SK-N-SH treated with all-trans-retinoic acid at 6 μM for 48 hours (cell line): ENCODE measurements around the gene ARMC6.

Experiments used
- ATAC-seq: fragments of 200-7000 bp; cut with Tn5 transposase; 3 replicates; pipeline ENCODE4 v1.9.1; 2020; ENCODE audit warnings: mild to moderate bottlenecking, moderate library complexity
- BACH2 ChIP-seq: fragments of 250-450 bp; sonication (Bioruptor Pico); IDR thresholded peaks from 2 replicates; pipeline ENCODE4 v1.9.0; 2021; ENCODE audit warnings: mild to moderate bottlenecking, borderline replicate concordance
- CSDC2 ChIP-seq: fragments of 250-450 bp; sonication (Bioruptor Pico); IDR thresholded peaks from 2 replicates; pipeline ENCODE4 v1.5.0; 2020; ENCODE audit warnings: mild to moderate bottlenecking, moderate library complexity
- ESRRG ChIP-seq: fragments of 250-450 bp; sonication (Bioruptor Pico); IDR thresholded peaks from 2 replicates; pipeline ENCODE4 v1.6.1; 2021; ENCODE audit warnings: mild to moderate bottlenecking
- GLIS3 ChIP-seq: fragments of 250-450 bp; sonication (Bioruptor Pico); IDR thresholded peaks from 2 replicates; pipeline ENCODE4 v1.5.0; 2020; ENCODE audit warnings: mild to moderate bottlenecking, moderate library complexity
- ISL1 ChIP-seq: fragments of 250-450 bp; sonication (Bioruptor Pico); IDR thresholded peaks from 2 replicates; pipeline ENCODE4 v2.1.2; 2022; ENCODE audit warnings: mild to moderate bottlenecking, moderate library complexity
- OSR1 ChIP-seq: fragments of 250-450 bp; sonication (Bioruptor Pico); IDR thresholded peaks from 2 replicates; pipeline ENCODE4 v1.8.0; 2022; ENCODE audit warnings: moderate library complexity, mild to moderate bottlenecking, inconsistent platforms
- PPARA ChIP-seq: fragments of 250-450 bp; sonication (Bioruptor Pico); IDR thresholded peaks from 2 replicates; pipeline ENCODE4 v1.5.0; 2020; ENCODE audit warnings: mild to moderate bottlenecking, borderline replicate concordance
- RARB ChIP-seq: fragments of 250-450 bp; sonication (Bioruptor Pico); IDR thresholded peaks from 2 replicates; pipeline ENCODE4 v1.8.0; 2021; ENCODE audit warnings: mild to moderate bottlenecking, moderate library complexity
- SNAI2 ChIP-seq: fragments of 250-450 bp; sonication (Bioruptor Pico); IDR thresholded peaks from 2 replicates; pipeline ENCODE4 v1.5.0; 2020; ENCODE audit warnings: mild to moderate bottlenecking, moderate library complexity
- TCF4 ChIP-seq: fragments of 250-450 bp; sonication (Bioruptor Pico); IDR thresholded peaks from 2 replicates; pipeline ENCODE4 v1.8.0; 2021; ENCODE audit warnings: mild to moderate bottlenecking, moderate library complexity, borderline replicate concordance
- TOX ChIP-seq: fragments of 250-450 bp; sonication (Bioruptor Pico); IDR thresholded peaks from 2 replicates; pipeline ENCODE4 v1.8.0; 2021; ENCODE audit warnings: mild to moderate bottlenecking, moderate library complexity, borderline replicate concordance
- ZC3H10 ChIP-seq: fragments of 250-450 bp; sonication (Bioruptor Pico); IDR thresholded peaks from 2 replicates; pipeline ENCODE4 v1.5.1; 2021; ENCODE audit warnings: mild to moderate bottlenecking, moderate library complexity
- ZFP30 ChIP-seq: fragments of 450-650 bp; formaldehyde crosslinking; IDR thresholded peaks from 2 replicates; pipeline ENCODE4 v1.5.0; 2022; ENCODE audit warnings: mild to moderate bottlenecking, moderate library complexity
- ZNF565 ChIP-seq: fragments of 450-650 bp; formaldehyde crosslinking; conservative IDR thresholded peaks from 2 replicates; pipeline ENCODE4 v1.5.0; 2020; ENCODE audit warnings: low read depth, mild to moderate bottlenecking, moderate library complexity
- ZNF70 ChIP-seq: fragments of 450-650 bp; formaldehyde crosslinking; IDR thresholded peaks from 2 replicates; pipeline ENCODE4 v1.5.0; 2020; ENCODE audit warnings: mild to moderate bottlenecking, moderate library complexity
- ZNF8 ChIP-seq: fragments of 450-650 bp; formaldehyde crosslinking; IDR thresholded peaks from 2 replicates; pipeline ENCODE4 v1.5.0; 2020; ENCODE audit warnings: mild to moderate bottlenecking, moderate library complexity
- TF ChIP-seq, protein P1 (sequence below): fragments of 250-450 bp; sonication (Bioruptor Pico); IDR thresholded peaks from 2 replicates; pipeline ENCODE4 v1.8.0; 2020; ENCODE audit warnings: mild to moderate bottlenecking, moderate library complexity, borderline replicate concordance
- TF ChIP-seq, protein P2 (sequence below): fragments of 250-450 bp; sonication (Bioruptor Pico); IDR thresholded peaks from 2 replicates; pipeline ENCODE4 v1.5.1; 2020; ENCODE audit warnings: low read depth, mild to moderate bottlenecking, moderate library complexity
- TF ChIP-seq, protein P3 (sequence below): fragments of 250-450 bp; sonication (Bioruptor Pico); IDR thresholded peaks from 2 replicates; pipeline ENCODE4 v1.5.0; 2020; ENCODE audit warnings: mild to moderate bottlenecking, moderate library complexity

ARMC6 gene

DNA sequence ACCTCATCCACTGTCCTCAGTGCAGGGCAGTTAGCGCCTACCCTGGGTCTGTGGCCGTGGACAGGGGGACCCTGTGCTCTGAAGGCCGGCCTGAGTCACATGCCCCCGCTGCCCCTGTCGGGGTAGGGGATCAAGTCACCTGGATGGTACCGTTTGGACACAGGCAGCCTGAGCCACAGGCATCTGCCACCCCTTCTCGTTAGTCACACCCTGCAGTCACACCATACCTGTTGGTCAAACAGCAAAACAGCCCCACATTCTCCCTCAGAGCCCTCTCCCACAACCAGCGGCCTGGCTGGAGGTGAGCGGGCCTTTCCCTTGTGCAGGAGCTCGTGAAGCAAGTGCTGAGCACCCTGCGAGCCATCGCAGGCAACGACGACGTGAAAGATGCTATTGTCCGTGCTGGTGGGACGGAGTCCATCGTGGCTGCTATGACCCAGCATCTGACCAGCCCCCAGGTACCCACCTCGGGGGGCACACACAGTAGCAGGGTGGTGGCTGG lies 21.6 kb downstream of the ARMC6 start:
- no peak for ATAC-seq
- TF ChIP-seq TCF4 (CRISPR knock-in tag) (no peak), SNAI2 (CRISPR knock-in tag) (no peak), OSR1 (CRISPR knock-in tag) (no peak), ZNF8 (CRISPR knock-in tag) (no peak), PPARA (CRISPR knock-in tag) (no peak), TOX (CRISPR knock-in tag) (no peak), ISL1 (CRISPR knock-in tag) (no peak), ZNF565 (CRISPR knock-in tag) (no peak), ZNF70 (CRISPR knock-in tag) (no peak), RARB (CRISPR knock-in tag) (no peak), CSDC2 (CRISPR knock-in tag) (no peak)
- TF ChIP-seq, protein P1, sequence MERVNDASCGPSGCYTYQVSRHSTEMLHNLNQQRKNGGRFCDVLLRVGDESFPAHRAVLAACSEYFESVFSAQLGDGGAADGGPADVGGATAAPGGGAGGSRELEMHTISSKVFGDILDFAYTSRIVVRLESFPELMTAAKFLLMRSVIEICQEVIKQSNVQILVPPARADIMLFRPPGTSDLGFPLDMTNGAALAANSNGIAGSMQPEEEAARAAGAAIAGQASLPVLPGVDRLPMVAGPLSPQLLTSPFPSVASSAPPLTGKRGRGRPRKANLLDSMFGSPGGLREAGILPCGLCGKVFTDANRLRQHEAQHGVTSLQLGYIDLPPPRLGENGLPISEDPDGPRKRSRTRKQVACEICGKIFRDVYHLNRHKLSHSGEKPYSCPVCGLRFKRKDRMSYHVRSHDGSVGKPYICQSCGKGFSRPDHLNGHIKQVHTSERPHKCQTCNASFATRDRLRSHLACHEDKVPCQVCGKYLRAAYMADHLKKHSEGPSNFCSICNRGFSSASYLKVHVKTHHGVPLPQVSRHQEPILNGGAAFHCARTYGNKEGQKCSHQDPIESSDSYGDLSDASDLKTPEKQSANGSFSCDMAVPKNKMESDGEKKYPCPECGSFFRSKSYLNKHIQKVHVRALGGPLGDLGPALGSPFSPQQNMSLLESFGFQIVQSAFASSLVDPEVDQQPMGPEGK (CRISPR knock-in tag), result no peak
- TF ChIP-seq, protein P2, sequence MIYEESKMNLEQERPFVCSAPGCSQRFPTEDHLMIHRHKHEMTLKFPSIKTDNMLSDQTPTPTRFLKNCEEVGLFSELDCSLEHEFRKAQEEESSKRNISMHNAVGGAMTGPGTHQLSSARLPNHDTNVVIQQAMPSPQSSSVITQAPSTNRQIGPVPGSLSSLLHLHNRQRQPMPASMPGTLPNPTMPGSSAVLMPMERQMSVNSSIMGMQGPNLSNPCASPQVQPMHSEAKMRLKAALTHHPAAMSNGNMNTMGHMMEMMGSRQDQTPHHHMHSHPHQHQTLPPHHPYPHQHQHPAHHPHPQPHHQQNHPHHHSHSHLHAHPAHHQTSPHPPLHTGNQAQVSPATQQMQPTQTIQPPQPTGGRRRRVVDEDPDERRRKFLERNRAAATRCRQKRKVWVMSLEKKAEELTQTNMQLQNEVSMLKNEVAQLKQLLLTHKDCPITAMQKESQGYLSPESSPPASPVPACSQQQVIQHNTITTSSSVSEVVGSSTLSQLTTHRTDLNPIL (CRISPR knock-in tag), result no peak
- TF ChIP-seq, protein P3, sequence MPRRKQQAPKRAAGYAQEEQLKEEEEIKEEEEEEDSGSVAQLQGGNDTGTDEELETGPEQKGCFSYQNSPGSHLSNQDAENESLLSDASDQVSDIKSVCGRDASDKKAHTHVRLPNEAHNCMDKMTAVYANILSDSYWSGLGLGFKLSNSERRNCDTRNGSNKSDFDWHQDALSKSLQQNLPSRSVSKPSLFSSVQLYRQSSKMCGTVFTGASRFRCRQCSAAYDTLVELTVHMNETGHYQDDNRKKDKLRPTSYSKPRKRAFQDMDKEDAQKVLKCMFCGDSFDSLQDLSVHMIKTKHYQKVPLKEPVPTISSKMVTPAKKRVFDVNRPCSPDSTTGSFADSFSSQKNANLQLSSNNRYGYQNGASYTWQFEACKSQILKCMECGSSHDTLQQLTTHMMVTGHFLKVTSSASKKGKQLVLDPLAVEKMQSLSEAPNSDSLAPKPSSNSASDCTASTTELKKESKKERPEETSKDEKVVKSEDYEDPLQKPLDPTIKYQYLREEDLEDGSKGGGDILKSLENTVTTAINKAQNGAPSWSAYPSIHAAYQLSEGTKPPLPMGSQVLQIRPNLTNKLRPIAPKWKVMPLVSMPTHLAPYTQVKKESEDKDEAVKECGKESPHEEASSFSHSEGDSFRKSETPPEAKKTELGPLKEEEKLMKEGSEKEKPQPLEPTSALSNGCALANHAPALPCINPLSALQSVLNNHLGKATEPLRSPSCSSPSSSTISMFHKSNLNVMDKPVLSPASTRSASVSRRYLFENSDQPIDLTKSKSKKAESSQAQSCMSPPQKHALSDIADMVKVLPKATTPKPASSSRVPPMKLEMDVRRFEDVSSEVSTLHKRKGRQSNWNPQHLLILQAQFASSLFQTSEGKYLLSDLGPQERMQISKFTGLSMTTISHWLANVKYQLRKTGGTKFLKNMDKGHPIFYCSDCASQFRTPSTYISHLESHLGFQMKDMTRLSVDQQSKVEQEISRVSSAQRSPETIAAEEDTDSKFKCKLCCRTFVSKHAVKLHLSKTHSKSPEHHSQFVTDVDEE (CRISPR knock-in tag), result no peak

DNA sequence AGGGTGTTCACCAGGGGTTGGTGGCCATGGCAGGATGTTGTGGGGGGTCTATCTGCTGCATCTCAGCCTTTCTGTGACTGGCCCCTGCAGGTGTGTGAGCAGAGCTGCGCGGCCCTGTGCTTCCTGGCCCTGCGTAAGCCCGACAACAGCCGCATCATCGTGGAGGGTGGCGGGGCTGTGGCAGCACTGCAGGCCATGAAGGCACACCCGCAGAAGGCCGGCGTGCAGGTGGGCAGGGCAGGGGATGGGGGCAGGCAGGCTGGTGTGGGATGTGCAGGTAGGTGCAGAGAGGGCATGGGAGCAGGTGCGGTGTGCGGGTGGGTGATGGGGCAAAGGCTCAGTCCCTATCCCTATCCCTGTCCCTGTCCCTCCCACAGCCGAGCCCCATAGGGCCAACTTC lies 22.3 kb downstream of the ARMC6 start:
- ATAC-seq, result no peak
- TF ChIP-seq ESRRG (no peak), ZNF8 (CRISPR knock-in tag) (no peak), ZC3H10 (CRISPR knock-in tag) (no peak), ZNF70 (CRISPR knock-in tag) (no peak)

DNA sequence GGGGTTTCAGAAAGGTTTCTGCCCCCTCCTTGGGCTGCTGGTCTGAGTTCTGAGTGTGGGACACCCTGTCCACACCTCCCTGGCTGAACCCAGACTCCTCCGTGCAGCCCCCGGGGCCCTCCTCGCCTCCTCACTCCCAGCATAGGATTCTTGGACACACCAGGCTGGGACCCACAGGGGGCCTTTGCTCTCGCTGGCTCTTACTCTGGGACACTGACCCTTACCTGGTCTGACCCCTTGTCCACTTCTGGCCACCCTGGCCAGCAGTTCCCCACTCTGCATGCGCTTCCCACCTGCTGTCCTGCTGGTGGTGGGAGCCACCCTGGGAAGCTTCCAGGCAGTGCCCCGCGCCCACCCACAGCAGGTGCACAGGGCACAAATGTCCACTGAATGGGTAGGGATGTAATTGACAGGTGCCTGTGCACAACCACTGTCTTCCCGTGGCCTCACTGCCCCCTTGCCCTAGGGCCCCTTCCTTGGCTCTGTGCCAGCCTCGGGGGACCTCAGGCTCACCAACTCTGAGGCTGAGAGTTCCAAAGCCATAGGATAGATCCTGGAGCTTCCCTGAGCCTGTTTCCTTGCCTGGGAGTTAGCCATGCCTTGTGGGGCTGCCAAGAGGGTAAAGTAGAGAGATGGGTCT lies 23.4 kb downstream of the ARMC6 start:
- TF ChIP-seq, protein P2 (CRISPR knock-in tag), result no peak
- TF ChIP-seq ZNF565 (CRISPR knock-in tag) (no peak), ZNF8 (CRISPR knock-in tag) (no peak), ZNF70 (CRISPR knock-in tag) (no peak), ESRRG (no peak)
- TF ChIP-seq, all 23 proteins: peak for 0
- ATAC-seq, result no peak

DNA sequence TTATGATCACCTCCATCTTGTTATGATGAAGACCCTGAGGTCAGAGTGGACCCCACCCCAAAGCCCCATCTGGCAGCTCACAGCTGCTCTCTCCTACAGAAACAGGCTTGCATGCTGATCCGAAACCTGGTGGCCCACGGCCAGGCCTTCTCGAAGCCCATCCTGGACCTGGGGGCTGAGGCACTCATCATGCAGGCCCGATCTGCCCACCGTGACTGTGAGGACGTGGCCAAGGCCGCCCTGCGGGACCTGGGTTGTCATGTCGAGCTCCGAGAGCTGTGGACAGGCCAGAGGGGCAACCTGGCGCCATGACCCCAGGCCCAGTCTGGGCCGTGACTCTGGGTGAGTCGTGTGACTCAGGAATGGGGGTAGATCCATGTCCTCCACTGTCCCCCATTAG lies 23.9 kb downstream of the ARMC6 start:
- no peak for ATAC-seq

DNA sequence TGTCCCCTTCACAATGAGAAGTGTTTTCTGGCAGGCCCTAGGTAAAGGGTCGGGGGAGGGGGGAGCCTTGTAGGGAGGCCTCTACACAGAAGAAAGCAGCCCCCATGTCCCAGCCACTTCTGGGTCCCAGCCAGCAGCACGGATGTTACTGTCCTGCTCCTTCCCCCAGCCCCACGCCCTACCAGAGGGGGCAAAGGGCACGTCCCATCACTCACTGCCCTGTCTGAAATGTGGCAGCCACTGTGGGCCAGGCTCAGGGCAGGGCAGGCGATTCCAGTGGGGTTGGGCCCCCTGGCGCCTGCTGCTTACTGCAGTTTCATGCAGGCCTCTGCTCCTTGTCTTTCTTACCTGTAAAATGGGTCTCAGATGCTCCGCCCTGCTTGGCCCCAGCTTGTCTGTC lies 24.3 kb downstream of the ARMC6 start:
- ATAC-seq, result no peak
- no peak for TF ChIP-seq ZFP30 (CRISPR knock-in tag)
- TF ChIP-seq OSR1 (CRISPR knock-in tag), result no peak
- no peak for TF ChIP-seq BACH2
- TF ChIP-seq ZC3H10 (CRISPR knock-in tag), result no peak
- TF ChIP-seq, protein P2 (CRISPR knock-in tag), result no peak
- TF ChIP-seq GLIS3 (CRISPR knock-in tag), result no peak
- no peak for TF ChIP-seq ZNF8 (CRISPR knock-in tag)
- TF ChIP-seq, protein P3 (CRISPR knock-in tag), result no peak
- no peak for TF ChIP-seq RARB (CRISPR knock-in tag)

More for the DNA sequence above, 23.9 kb downstream of the ARMC6 start:
- TF ChIP-seq PPARA (CRISPR knock-in tag), result no peak
- no peak for TF ChIP-seq RARB (CRISPR knock-in tag)
- no peak for TF ChIP-seq ZFP30 (CRISPR knock-in tag)
- TF ChIP-seq ZNF565 (CRISPR knock-in tag), result no peak
- TF ChIP-seq BACH2, result no peak
